GM18519 (cell line): ENCODE data around the gene NT5DC3.

ENCODE experiments used
- ATAC-seq: cut with Tn5 transposase; IDR thresholded peaks from one replicate; pipeline ENCODE4 v1.9.1; 2021; ENCODE audit warnings: mild to moderate bottlenecking, moderate library complexity; ENCODE audit not compliant: unreplicated experiment, low FRiP score

NT5DC3 gene

DNA sequence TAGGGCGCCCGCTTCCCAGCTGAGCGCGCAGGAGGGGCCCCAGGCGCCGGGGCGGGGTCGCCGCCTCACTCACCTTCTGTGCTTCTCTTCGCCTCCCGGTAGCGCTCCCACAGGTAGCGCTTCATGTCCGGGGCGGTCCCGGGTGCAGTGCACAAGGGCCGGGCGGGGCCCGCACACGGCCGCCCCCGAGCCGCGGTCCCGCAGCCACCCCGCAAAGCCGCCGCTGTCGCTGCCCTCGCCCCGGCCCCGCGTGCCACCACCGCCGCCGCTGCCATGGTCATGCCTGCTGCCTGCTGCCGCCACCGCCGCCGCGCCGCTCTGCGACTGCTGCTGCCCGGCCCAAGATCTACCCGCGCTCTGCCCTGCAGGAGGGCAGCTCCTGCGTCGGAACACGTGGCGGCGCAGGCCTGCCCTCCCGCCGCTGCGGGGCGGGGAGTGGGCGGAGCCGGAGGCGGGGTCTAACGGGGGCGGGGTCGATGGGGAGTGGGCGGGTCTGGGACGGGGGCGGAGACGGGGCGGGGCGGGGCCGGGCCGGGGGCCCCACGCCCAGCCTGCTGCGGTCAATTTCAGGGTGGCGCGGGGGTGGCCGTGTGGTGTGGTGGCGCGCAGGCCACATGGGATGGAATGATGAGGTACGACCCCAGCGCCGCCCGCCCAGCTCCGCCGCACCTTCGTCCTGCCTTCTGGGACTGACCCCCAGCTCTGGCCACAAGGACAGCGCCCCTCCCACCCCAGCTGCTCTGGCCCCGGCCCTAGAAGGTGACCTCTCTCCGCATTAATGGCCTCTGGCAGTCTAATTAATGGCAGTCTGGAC, at the start of gene NT5DC3:
Gene NT5DC3 (minus strand): TSS at position 359 of the 814 bp plus-strand sequence. CDS start 78 bp downstream, at position 281.
- peak; percentile 49 for ATAC-seq

DNA sequence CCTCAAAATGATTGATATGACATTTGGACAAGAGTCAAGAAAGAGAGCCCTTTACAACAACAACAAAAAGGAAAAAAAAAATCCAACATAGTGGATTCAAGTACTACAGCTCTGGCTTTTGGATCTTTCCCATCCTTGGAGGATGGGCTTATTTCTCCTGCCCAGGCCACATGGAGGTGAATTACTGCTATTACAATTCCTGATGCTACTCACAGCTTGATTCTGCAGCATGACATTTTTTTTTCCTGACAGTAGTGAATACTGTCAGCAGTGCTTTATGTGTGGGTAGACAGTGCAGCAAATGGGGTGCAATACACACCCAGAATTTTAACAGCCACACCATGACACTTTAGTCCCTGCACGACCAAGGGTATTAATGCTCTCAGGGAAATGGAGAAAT, 46.7 kb upstream of the NT5DC3 start:
- ATAC-seq: no peak

DNA sequence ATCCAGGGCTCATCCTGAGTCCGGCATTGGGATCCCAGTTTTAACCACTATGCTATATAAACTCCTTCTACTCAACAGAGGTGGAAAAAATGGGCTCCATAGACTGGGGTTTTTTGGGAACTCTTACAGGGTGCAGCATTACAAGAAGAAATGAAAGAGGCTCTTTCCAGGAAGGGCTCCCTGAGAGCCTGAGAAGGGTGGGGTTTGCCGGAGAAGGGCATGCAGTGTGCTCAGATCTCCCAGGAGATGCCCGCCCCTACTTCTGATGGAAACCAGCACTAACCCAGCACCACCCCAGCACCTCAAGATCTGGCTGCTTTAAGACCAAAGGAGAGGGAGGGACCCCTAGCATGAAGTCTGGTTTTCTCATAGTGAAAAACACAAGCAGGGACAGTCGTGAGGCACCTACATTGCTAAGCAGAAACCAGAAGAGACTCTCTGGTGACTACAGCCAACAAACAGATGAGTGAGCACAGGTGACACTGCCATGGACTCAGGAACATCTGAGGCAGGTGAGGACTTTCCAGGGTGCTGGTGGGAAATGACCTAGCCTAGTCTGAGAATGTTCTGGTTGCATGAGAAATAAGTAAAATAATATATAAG, 45.3 kb upstream of the NT5DC3 start:
- ATAC-seq: no peak

DNA sequence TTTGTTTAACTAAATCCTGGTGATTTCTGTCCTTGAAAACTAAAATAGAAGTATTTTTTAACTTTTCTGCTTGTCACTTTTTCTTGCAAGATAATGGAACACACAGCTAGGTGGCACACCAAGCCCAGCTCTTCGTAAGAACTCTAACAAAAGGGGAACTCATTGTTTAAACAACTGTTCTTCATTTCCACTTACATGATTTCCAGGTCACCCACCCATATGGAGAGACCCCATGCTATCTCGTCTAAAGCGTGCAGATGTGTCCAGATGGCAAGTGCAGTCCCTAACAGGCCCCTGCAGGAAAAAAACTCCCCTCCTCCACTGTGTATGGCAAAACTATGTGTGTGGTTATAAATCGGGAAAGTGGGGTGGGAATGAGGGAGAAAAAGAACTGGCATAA, 43.3 kb upstream of the NT5DC3 start:
- ATAC-seq: no peak

DNA sequence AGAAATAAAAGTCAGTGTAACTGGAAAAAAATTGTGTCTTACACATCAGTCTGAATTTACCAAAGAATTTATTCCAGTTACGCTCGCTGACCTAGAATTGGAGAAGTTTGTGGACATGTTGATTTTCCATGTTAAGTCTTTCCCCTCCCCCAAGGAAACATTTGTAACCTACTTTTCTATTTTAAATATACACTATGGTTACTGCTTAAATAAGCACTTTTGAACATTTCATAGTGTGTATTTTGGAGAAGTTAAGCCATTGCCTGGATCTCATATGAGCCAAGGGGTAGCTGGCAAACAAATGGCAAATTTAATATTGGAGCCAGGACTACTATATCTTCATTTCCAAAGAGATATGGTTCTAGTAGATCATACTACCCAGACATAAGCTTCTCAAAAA, 42.9 kb upstream of the NT5DC3 start:
- ATAC-seq: no peak

DNA sequence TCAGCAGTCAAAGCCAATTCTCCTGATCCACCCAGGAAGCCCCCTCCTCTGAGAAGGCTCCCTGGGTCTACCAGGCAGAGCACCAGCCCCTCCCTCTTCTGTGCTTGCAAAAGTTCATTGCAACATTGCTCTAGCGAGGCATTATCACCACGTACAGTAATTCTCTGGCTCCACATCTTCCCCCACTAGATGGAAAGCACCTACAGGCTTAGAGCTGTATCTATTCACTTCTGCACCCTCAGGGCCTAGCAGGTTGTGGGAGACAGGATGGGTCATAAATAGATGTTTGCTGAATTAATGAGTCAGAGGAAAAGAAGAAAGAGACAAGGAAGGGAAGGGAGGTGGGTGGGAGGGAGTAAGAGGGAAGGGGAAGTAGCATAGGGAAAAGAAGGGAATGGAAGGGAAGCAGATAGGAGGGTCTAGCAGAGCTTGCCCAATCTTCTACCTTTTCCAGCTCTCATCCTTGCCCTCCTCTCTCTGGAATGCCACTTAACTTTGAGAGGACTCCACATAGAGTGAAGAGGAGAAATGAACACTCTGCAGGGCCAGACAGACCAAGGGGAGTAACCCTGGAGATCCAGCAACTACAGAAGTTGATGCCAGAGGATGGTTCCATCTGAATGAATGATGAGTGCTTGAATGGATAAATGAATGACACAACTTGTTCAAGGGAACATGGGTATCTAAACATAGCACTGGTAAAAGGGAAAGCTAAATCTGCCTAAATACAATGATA, 42.0 kb upstream of the NT5DC3 start:
- no peak for ATAC-seq

DNA sequence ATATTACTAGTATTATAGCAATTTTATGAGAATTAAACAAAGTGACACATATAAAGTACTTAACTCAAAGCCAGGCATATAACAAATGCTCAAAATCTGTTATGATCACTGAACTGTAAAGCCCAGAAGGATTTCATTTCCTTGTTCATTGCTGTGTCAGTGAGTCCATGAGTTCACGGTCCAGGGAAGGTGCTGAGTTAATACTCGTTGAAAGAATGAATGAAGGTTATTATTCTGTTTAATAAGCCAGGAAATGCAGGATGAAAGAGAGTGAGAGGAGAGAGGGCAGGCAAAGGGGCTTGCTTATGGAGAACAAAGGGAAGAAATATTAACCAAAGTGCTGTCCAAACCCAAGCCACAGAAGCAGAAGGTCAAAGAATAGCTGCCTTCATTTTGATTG, 40.2 kb upstream of the NT5DC3 start:
- ATAC-seq: no peak

DNA sequence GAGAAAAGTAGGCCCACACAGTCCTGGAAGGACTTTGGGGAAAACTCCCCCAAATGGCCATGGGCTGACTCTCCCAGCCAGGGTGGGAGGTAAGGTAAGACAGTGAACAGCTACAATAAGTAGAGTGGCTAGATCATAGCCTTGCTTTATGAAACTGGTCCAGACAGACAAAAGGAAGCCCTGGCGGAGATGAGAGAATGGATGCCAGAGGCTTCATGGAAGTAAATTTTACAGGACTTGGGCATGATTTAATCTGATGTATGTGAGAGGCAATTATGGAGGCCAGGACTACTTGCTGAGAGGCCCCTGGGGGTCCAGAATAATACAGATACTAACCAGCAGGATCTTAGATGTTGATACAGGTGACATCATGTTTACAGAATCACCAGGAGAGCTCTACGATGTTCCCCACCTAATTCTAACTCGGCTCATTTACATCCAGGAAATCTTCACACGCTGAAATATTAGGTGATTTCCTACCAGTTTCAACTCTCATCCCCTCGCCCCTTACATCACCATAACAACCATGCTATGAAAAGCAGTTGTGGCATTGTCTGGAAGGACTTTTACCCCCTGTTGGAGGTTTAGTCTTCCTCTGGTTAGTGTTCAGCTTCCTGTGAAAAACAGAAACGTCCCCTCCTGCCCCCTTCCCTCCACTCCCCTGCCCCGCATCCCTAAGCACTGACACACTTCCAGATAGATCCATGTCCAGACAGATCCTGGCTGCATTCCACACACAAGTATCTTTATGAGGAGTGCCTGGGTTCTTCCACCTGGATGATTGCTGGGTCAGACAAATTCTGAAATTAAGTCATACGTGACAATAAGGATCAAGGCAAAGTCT, 39.5 kb upstream of the NT5DC3 start:
- no peak for ATAC-seq

DNA sequence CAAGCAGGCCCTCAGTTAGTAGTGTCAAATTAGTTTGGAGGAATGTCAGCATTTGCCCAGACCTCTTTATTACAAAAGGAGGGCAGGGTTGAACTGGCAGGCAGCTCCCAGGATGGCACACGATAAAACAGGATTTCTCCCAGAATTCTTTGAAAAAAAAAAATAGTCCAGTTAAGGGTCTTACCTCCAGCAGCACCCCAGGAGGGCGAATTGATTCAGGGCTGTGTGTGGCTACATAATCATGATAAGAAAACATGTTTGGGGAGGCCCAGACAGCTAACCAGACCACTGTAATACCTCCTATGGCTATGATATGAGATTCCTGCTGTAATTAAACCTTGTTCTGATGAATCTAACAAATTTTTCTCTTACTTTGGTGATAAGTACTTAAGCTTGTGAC, 38.8 kb upstream of the NT5DC3 start:
- ATAC-seq: no peak

DNA sequence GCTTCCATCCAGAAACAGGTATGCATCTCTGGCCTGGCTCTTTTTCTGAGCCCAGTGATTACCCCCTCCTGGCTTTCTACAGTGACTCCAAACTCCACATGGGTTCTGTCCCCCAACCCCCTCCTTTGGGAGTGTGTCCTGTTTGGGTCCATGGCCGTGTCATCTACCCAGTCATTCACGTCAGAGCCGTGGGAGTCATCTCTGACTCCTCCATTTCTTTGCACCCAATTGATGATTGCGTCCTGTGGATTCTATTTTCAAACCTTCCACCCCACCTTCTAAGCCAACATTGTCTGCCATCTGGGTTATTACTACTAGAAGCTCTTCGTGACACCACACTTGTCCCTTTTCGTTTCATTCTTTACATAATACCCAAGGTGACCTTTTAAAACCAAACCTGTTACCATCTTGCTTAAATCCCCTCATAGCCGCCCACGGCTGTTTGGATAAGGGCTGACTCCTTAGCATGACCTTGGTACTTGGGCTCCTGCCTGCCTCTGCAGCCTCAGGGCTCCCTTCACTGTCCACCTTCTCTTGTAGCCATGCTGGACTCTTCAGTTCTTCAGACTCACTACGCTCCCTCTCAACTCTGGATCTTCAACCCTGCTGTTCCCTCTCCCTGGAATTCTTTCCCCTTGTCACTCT, 38.1 kb upstream of the NT5DC3 start:
- no peak for ATAC-seq

DNA sequence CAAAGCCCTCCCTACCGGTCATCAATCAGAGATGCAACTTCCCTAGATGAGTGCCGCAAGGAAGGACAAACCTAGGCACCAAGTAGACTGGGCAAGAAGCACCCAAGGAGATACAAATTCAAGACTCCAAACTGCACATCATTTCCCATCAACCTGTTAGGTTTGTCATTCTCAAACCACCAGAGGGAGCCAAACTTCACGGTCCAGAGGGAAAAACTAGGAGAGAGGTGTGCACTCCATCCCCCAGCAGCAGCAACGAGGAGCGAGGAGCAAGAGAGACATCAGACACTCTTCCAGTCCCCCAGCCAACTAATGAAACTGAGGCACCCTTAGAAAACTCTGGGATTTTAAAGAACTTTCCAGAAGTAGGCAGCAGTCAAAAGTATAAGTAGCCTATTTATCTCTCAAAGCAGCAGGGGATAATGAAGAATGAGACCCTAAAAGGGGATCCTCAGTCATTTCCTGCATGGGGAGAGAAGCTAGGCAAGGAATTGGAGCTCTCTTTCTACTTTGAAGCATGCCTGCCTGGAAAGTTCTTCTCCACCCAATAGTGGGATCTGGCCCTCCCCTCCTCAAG, 37.0 kb upstream of the NT5DC3 start:
- ATAC-seq: no peak

DNA sequence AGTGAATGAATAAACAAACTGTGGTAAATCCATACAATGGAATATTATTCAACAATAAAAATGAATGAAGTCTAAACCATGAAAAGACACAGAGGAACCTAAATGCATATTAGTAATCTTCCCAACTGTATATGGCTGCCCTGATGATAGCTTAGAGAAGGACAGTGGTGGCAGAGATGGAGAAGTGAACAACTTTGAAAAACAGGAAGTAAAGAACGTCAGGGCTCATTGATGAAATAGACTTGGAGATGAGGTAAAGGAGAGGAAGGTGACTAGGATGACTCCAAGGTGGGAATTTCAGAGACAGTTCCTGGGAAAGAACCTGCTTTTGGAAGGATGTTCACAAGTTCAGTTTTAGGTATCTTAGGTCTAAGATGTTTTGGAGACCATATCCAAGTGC, 36.3 kb upstream of the NT5DC3 start:
- ATAC-seq: no peak

DNA sequence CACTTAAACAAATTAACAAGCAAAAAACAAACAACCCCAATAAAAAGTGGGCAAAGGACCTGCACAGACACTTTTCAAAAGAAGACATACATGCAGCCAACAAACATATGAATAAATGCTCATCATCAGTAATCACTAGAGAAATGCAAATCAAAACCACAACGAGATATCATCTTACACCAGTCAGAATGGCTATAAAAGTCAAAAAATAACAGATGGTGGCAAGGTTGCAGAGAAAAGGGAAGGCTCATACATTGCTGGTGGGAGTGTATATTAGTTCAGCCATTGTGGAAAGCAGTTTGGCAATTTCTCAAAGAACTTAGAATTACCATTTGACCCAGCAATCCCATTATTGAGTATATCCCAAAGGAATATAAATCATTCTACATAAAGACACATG, 34.6 kb upstream of the NT5DC3 start:
- no peak for ATAC-seq

DNA sequence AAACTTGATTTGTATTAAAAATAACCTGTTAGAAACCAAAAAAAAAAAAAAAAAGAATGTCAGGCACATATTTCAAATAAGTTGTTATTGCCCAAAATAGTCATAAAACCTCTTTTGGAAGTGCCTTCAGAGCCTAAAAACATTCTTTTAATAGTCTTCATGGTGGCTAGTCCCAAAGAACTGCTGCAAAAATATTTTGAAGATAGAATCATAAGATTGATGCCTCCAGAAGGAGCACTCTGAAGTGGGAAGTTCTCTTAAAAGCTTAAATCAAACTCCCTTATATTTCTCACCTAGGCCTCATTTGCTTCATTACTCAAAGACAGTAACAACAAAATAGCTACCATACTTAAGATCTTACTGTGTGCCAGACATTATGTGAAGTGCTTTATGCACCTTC, 27.2 kb upstream of the NT5DC3 start:
- no peak for ATAC-seq

DNA sequence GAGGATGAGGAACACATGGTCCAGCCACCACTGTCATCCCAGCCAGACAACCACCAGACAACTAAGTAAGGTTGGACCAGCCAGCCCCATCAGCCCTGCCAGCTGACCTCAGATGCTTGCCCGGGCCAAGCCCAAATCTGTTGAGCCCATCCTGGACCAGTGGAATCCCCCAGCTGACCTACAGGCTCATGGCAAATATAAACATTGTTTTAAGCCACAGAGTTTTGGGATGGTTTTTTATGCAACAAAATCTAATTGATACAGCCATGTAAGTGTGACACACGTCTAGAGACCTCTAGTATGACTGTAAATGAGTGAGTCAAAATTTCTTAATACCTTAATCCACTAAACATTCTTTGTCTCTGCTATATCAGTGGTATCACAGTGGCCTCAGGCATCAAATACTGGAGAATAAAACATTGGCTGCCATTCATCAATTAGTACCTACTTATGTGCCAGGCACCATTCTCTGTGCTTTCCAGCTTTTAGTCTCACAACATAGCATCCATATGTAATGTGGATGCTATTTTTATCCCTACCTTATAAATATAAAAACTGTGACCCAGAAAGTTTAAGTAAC, 24.2 kb upstream of the NT5DC3 start:
- no peak for ATAC-seq

DNA sequence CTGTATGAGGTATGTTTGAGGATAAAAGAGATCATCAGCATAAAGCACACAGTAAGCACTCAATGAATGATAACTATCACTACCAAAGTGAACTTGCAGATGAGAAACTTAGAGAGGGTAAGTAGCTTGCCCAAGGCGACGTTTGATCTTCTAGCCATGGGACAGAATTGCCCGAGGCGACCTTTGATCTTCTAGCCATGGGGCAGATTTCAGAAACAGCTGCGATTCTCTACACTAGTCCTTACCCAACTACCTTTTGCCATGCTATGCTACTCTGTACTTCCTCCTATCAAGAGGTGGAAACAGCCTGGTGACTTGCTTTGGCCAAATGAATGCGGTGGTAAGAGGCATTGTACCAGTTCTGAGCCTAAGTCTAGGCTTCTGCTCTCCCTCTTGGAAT, 23.7 kb upstream of the NT5DC3 start:
- ATAC-seq: no peak

DNA sequence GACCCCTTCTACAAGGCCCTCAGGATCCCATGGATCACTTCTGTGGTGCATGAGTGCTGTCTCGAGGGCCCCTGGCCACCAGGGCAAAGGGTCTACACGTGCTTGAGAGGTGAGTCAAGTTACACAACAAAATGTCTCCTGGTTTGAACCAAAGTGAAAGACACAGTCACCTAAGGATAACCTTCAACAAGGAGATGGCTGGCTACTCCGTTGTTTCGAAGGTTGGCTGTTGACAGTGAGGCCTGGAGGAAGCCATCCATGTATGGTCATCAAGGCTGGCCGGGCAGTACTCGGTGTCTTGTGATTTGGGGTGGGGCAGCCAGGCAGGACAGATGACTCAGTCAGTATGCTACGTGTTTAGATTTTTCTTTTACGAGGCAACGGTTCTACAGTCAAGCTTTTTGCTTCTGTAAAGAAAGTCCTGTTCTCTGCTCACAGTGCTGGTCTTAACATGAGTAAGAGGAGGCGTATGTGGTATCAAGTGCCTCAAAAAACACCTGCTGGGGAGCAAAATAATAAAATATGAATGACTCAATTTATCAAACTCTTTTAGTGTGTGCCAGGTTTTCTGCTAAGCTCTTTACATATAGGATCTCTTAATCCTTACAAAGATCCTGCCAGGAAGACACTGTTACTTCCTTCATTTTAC, 18.0 kb upstream of the NT5DC3 start:
- ATAC-seq: no peak

DNA sequence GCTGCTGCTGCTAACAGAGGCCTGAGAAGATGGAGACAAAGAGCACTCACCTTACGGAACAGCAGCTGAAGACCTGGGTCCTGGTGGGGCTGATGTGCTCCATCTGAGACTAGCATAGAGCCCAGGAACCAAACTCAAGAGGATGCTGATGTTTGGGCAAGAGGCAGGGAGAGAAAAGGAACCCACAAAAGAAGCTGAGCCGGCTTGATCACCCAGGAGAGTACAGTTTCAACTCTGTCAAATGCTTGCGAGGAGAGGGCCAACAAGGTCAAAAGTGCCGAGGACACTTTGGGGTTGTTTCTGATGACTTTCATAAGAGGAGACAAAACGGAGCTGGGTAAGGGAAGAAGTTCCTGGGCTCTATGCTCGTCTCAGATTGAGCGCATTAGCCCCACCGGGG, 17.3 kb upstream of the NT5DC3 start:
- no peak for ATAC-seq

DNA sequence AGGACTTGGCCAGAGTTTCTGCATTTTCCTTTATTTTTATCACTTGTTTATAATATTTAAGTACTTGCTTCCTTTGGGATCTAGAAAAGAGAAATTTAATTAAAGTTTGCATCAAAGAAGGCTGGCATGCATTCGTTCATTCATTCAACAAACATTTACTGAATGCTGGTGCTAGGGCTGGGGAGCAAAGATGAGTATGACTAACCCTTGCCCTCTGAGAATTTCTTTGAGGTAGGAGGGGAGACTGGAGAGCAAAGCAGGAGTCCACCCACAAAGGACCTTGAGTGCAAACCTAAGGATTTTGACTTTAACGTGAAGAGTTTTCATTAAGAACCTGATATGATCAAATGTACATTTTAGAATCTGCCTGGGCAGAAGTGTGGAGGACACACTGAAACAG, 16.1 kb upstream of the NT5DC3 start:
- ATAC-seq: no peak
